Right atrium auricular region (tissue), 2 donors: ENCODE data around the gene MCUR1. TPM values are rescaled to one million over a fixed set of nuclear protein-coding genes. Genes with fewer than 3 reads are reported as not detected.
A peak's percentile ranks its signal among the peaks of the same experiment; 100 is the strongest.

Experiments
- DNase-seq: peaks from one replicate; pipeline ENCODE4 v3.0.0-alpha.2; 2019; ENCODE audit warnings: low spot score
- H3K27ac ChIP-seq, 2 donors: fragments of 200-600 bp; sonication (generic); 1 replicate in 1 of 2; 2 replicates in 1 of 2; pipeline ENCODE4 v1.5.1; 2016 to 2019
- H3K27me3 ChIP-seq, 2 donors: fragments of 200-600 bp; sonication (generic); one replicate each; pipeline versions ENCODE4 v1.5.1 to v1.6.0; 2017 to 2019
- H3K36me3 ChIP-seq: fragments of 200-600 bp; sonication (generic); one replicate; pipeline ENCODE4 v1.5.1; 2016
- H3K4me1 ChIP-seq, 2 donors: fragments of 200-600 bp; sonication (generic); one replicate each; pipeline versions ENCODE4 v1.5.1 to v1.6.0; 2017 to 2019
- H3K4me3 ChIP-seq, 2 donors: fragments of 200-600 bp; sonication (generic); 1 replicate in 1 of 2; 2 replicates in 1 of 2; pipeline ENCODE4 v1.5.1; 2017 to 2019; ENCODE audit warnings: mild to moderate bottlenecking in 1 of 2, moderate library complexity in 1 of 2
- H3K9me3 ChIP-seq, 2 donors: fragments of 200-600 bp; sonication (generic); one replicate each; pipeline ENCODE4 v1.5.1; 2019
- CTCF ChIP-seq, 2 donors: fragments of 200-600 bp; sonication (generic); IDR thresholded peaks; one replicate each; pipeline ENCODE4 v1.5.1; 2019; ENCODE audit warnings: antibody characterized with exemption in 2 of 2
- total RNA-seq, 2 donors: library from RNA; depleted of rRNA; stranded (reverse); fragments of >200 nt; gene quantifications; one replicate each; pipeline ENCODE4 v1.1.0, GENCODE V29; 2016

Gene MCUR1
- total RNA-seq, 2 donors from 2014 or later, result 11.0 to 11.2 TPM

DNA sequence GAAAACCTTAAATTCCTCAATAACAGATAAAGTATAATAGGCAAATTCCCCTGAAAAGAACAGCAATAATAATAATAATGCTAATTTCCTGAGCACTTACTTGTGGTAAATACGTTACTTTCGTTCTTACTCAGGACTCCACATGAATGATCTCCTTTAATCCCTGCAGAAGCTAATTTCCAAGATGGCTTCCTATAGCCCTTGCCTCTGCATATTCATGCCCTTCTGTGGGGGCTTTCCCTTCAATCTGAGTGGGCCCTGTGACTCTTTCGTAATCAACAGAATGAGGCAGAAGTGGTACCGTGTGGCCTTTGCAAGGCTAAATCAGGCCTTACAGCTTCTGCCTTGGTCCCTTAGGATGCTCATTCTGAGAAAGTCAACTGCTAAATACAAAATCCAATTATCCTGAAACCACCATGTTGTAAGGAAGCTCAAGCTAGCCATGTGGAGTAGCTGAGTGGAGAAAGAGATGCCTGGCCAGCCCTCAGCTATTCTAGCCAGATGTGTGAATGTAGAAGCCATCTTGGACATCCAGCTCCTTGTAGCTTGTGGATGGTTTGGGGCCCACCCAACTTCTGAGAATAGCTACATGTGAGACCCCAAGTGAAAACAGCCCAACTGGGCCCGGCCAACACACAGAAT, 50.5 kb downstream of the MCUR1 start:
- Histone ChIP-seq H3K27ac (no peak overlapping the region), H3K27me3 (no peaks in the 10 kb centered on the region), H3K4me3 (no peak overlapping the region), H3K4me1 (peaks cover 0 to 21% of the 10 kb centered on the region in 2 donors), H3K36me3 (no peaks in the 10 kb centered on the region), H3K9me3 (no peaks in the 10 kb centered on the region)
- TF ChIP-seq CTCF (IDR thresholded peaks at IDR 0.05), result no peak
- no peak for DNase-seq

GRCh38 chr6:13762611-13763441, 51.5 kb downstream of the MCUR1 start:
- Histone ChIP-seq H3K36me3 (no peaks in the 10 kb centered on the region), H3K4me3 (no peak overlapping the region), H3K9me3 (no peaks in the 10 kb centered on the region), H3K27ac (no peak overlapping the region), H3K4me1 (peaks cover 0 to 16% of the 10 kb centered on the region in 2 donors), H3K27me3 (no peaks in the 10 kb centered on the region)
- no peak for TF ChIP-seq CTCF (IDR thresholded peaks at IDR 0.05)
- no peak for DNase-seq

- H3K9me3 ChIP-seq, result no peaks in the 10 kb centered on the region
- DNase-seq, result no peak
- H3K4me3 ChIP-seq, result no peak overlapping the region
- H3K27ac ChIP-seq, result peak overlapping the region in 1 of 2 donors; percentile 48
- no peaks in the 10 kb centered on the region for H3K36me3 ChIP-seq
- H3K27me3 ChIP-seq, result no peaks in the 10 kb centered on the region
- TF ChIP-seq CTCF (IDR thresholded peaks at IDR 0.05), result no peak
- H3K4me1 ChIP-seq, result peaks cover 0 to 5% of the 10 kb centered on the region in 2 donors
Measured at GRCh38 chr6:13761361-13762036, 52.9 kb downstream of the MCUR1 start.

GRCh38 chr6:13760307-13761304, 53.8 kb downstream of the MCUR1 start:
- Histone ChIP-seq H3K4me3 (no peak overlapping the region), H3K27ac (peak overlapping the region in 1 of 2 donors; percentile 48), H3K9me3 (no peaks in the 10 kb centered on the region), H3K4me1 (peaks cover 0 to 5% of the 10 kb centered on the region in 2 donors), H3K27me3 (no peaks in the 10 kb centered on the region), H3K36me3 (no peaks in the 10 kb centered on the region)
- DNase-seq, result peak; percentile 62
- TF ChIP-seq CTCF (IDR thresholded peaks at IDR 0.05), result no peak

DNA sequence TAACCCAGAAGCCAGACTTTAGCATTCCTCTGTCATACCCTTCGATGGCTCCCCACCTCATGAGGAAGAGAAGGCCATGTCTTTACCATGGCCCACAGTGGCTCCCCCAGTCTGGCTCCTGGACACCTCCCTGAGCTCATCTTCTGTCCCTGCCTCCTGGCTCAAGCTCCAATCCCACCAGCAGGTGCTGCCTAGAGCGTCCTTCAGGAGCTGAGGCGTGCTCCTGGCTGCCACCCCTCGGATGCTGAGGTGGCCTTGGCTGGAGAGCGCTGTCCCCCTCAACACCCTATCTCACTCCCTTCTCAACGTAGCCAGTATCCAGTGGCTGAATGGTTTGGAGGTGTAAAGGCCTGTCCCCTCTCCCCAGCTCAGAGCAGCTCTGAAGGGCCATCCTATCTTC, 55.3 kb downstream of the MCUR1 start:
- H3K9me3 ChIP-seq, result no peaks in the 10 kb centered on the region
- H3K27me3 ChIP-seq, result no peaks in the 10 kb centered on the region
- no peak overlapping the region for H3K27ac ChIP-seq
- H3K4me3 ChIP-seq, result no peak overlapping the region
- no peaks in the 10 kb centered on the region for H3K36me3 ChIP-seq
- DNase-seq, result no peak
- TF ChIP-seq CTCF (IDR thresholded peaks at IDR 0.05), result no peak
- H3K4me1 ChIP-seq, result peaks cover 0 to 5% of the 10 kb centered on the region in 2 donors
